ENCODE results near the gene SLC6A1.

- TF ChIP-seq CSDC2 (CRISPR knock-in tag; IDR thresholded peaks at IDR 0.05) (no peak), ARNTL (CRISPR knock-in tag; IDR thresholded peaks at IDR 0.05; ENCODE audit: borderline replicate concordance, low read depth) (no peak), ZNF70 (CRISPR knock-in tag; IDR thresholded peaks at IDR 0.05) (no peak), RARB (CRISPR knock-in tag; IDR thresholded peaks at IDR 0.05) (no peak), OSR1 (CRISPR knock-in tag; IDR thresholded peaks at IDR 0.05) (no peak), SNAI2 (CRISPR knock-in tag; IDR thresholded peaks at IDR 0.05) (no peak), ISL1 (CRISPR knock-in tag; IDR thresholded peaks at IDR 0.05) (no peak), TSHZ2 (CRISPR knock-in tag; IDR thresholded peaks at IDR 0.05) (no peak), ZNF8 (CRISPR knock-in tag; IDR thresholded peaks at IDR 0.05) (no peak), TCF4 (CRISPR knock-in tag; IDR thresholded peaks at IDR 0.05; ENCODE audit: borderline replicate concordance) (no peak), CSRNP3 (CRISPR knock-in tag; IDR thresholded peaks at IDR 0.05) (no peak)
Measured at GRCh38 chr3:10957976-10958749, 34.4 kb upstream of the SLC6A1 start.
